Kidney epithelial cell (primary cell): Measurements from ENCODE around the gene KLHL29. TPM values are rescaled to one million over a fixed set of nuclear protein-coding genes. Genes with fewer than 3 reads are reported as not detected.

Experiments
- DNase-seq: peaks from one replicate; pipeline ENCODE4 v3.0.0-alpha.2; 2010; ENCODE audit warnings: low read depth
- H3K27me3 ChIP-seq: 2 replicates; pipeline ENCODE4 v1.6.0; 2011; ENCODE audit warnings: low read length; ENCODE audit not compliant: control insufficient read depth, insufficient read depth
- H3K36me3 ChIP-seq: 2 replicates; pipeline ENCODE4 v1.5.1; 2011; ENCODE audit warnings: low read length; ENCODE audit not compliant: control insufficient read depth, insufficient read depth
- H3K4me3 ChIP-seq: 2 replicates; pipeline ENCODE4 v1.5.1; 2011; ENCODE audit warnings: low read depth, mild to moderate bottlenecking, control low read depth, low read length
- CTCF ChIP-seq: IDR thresholded peaks from 2 replicates; pipeline ENCODE4 v1.5.1; 2011; ENCODE audit warnings: mild to moderate bottlenecking, moderate library complexity, low read length, control low read depth, inconsistent platforms; ENCODE audit not compliant: insufficient read depth, poor library complexity, severe bottlenecking
- total RNA-seq: library from RNA; depleted of rRNA; stranded (reverse); fragments of >200 nt; gene quantifications from 2 replicates; pipeline ENCODE4 v1.2.3, GENCODE V29; 2015

Gene KLHL29
- total RNA-seq, 1 donor from 2014 or later: 12.4 TPM

GRCh38 chr2:23456881-23457760, 72.1 kb downstream of the KLHL29 start:
- Histone ChIP-seq H3K36me3 (no peaks in the 10 kb centered on the region), H3K27me3 (no peaks in the 10 kb centered on the region), H3K4me3 (no peak overlapping the region)
- no peak for DNase-seq
- no peak for TF ChIP-seq CTCF

GRCh38 chr2:23457990-23458682, 73.2 kb downstream of the KLHL29 start:
- no peak for DNase-seq
- Histone ChIP-seq H3K36me3 (no peaks in the 10 kb centered on the region), H3K27me3 (no peaks in the 10 kb centered on the region), H3K4me3 (no peak overlapping the region)
- no peak for TF ChIP-seq CTCF

GRCh38 chr2:23459032-23459431, 74.1 kb downstream of the KLHL29 start:
- no peak for DNase-seq

GRCh38 chr2:23460228-23460627, 75.2 kb downstream of the KLHL29 start:
- no peaks in the 10 kb centered on the region for H3K27me3 ChIP-seq
- TF ChIP-seq CTCF: peak; percentile 61
- no peak overlapping the region for H3K4me3 ChIP-seq
- DNase-seq: no peak
- H3K36me3 ChIP-seq: no peaks in the 10 kb centered on the region

More at GRCh38 chr2:23459032-23459431, 74.1 kb downstream of the KLHL29 start:
- no peak for TF ChIP-seq CTCF
- no peaks in the 10 kb centered on the region for H3K27me3 ChIP-seq
- no peaks in the 10 kb centered on the region for H3K36me3 ChIP-seq
- H3K4me3 ChIP-seq: no peak overlapping the region

GRCh38 chr2:23460993-23461392, 76.0 kb downstream of the KLHL29 start:
- H3K36me3 ChIP-seq: no peaks in the 10 kb centered on the region
- no peak for TF ChIP-seq CTCF
- H3K27me3 ChIP-seq: no peaks in the 10 kb centered on the region
- H3K4me3 ChIP-seq: no peak overlapping the region
- no peak for DNase-seq

GRCh38 chr2:23464156-23464555, 79.2 kb downstream of the KLHL29 start:
- no peaks in the 10 kb centered on the region for H3K36me3 ChIP-seq
- TF ChIP-seq CTCF: no peak
- DNase-seq: no peak
- no peak overlapping the region for H3K4me3 ChIP-seq
- no peaks in the 10 kb centered on the region for H3K27me3 ChIP-seq
